GM23338 (cell line): ENCODE results near the gene DNLZ. TPM values are rescaled to one million over a fixed set of nuclear protein-coding genes. Genes with fewer than 3 reads are reported as not detected.

Source experiments
- ATAC-seq: fragments of 200-7000 bp; cut with Tn5 transposase; 3 replicates; pipeline ENCODE4 v1.9.1; 2020
- DNase-seq: peaks from one replicate; pipeline ENCODE4 v3.0.0-alpha.2; 2015; ENCODE audit warnings: low spot score
- H2AFZ ChIP-seq: fragments of 200-600 bp; sonication (generic); 2 replicates; pipeline ENCODE4 v1.8.0; 2016; ENCODE audit warnings: antibody characterized with exemption, mild to moderate bottlenecking, moderate library complexity
- H3F3A ChIP-seq: fragments of 200-600 bp; sonication (generic); replicated peaks from 2 replicates; pipeline ENCODE4 v1.8.0; 2017; ENCODE audit warnings: antibody characterized with exemption, mixed run types, low read depth
- H3K27ac ChIP-seq: fragments of 200-600 bp; sonication (generic); 2 replicates; pipeline ENCODE4 v1.6.1; 2016; ENCODE audit warnings: low read depth
- H3K27me3 ChIP-seq: fragments of 200-600 bp; sonication (generic); 2 replicates; pipeline ENCODE4 v1.8.0; 2016; ENCODE audit warnings: mild to moderate bottlenecking, mixed run types, moderate library complexity; ENCODE audit not compliant: insufficient read depth
- H3K36me3 ChIP-seq: fragments of 200-600 bp; sonication (generic); 2 replicates; pipeline ENCODE4 v1.8.0; 2016; ENCODE audit warnings: mild to moderate bottlenecking; ENCODE audit not compliant: insufficient read depth
- H3K4me1 ChIP-seq: fragments of 200-600 bp; sonication (generic); 2 replicates; pipeline ENCODE4 v1.8.0; 2016; ENCODE audit warnings: mild to moderate bottlenecking, moderate library complexity; ENCODE audit not compliant: insufficient read depth
- H3K4me2 ChIP-seq: fragments of 200-600 bp; sonication (generic); 2 replicates; pipeline ENCODE4 v1.7.1; 2017; ENCODE audit warnings: mixed run types
- H3K4me3 ChIP-seq: fragments of 200-600 bp; sonication (generic); 2 replicates; pipeline ENCODE4 v1.6.1; 2016; ENCODE audit warnings: mixed run types
- H3K79me2 ChIP-seq: fragments of 200-600 bp; sonication (generic); replicated peaks from 2 replicates; pipeline ENCODE4 v1.8.0; 2017; ENCODE audit warnings: mild to moderate bottlenecking; ENCODE audit not compliant: insufficient read depth
- H3K9me2 ChIP-seq: fragments of 200-600 bp; sonication (generic); 2 replicates; pipeline ENCODE4 v1.8.0; 2017; ENCODE audit not compliant: insufficient read depth
- H4K20me1 ChIP-seq: fragments of 200-600 bp; sonication (generic); replicated peaks from 2 replicates; pipeline ENCODE4 v1.8.0; 2017; ENCODE audit warnings: mild to moderate bottlenecking; ENCODE audit not compliant: insufficient read depth
- H3K27ac Mint-ChIP-seq: 2 replicates; pipeline ENCODE4 v1.8.0; 2020; ENCODE audit warnings: inconsistent platforms, mild to moderate bottlenecking, moderate library complexity, mixed read lengths
- H3K27me3 Mint-ChIP-seq: 3 replicates; pipeline ENCODE4 v1.8.0; 2022; ENCODE audit warnings: low read depth, mild to moderate bottlenecking, moderate library complexity, mixed read lengths, inconsistent platforms; ENCODE audit not compliant: insufficient read depth, poor library complexity
- H3K36me3 Mint-ChIP-seq: 3 replicates; pipeline ENCODE4 v1.8.0; 2021; ENCODE audit warnings: low read depth, mild to moderate bottlenecking, inconsistent platforms, moderate library complexity, mixed read lengths
- H3K4me1 Mint-ChIP-seq: 3 replicates; pipeline ENCODE4 v1.8.0; 2020; ENCODE audit warnings: mild to moderate bottlenecking, inconsistent platforms, mixed read lengths
- H3K4me3 Mint-ChIP-seq: 3 replicates; pipeline ENCODE4 v1.8.0; 2021; ENCODE audit warnings: moderate library complexity, mild to moderate bottlenecking, inconsistent platforms, mixed read lengths
- H3K9me3 Mint-ChIP-seq: 3 replicates; pipeline ENCODE4 v1.8.0; 2020; ENCODE audit warnings: moderate library complexity, mild to moderate bottlenecking, inconsistent platforms, mixed read lengths
- EZH2 ChIP-seq: fragments of 200-600 bp; sonication (generic); IDR thresholded peaks from one replicate; pipeline ENCODE4 v1.8.0; 2017; ENCODE audit warnings: antibody characterized with exemption, mild to moderate bottlenecking, low read depth; ENCODE audit not compliant: unreplicated experiment
- EZH2phosphoT487 ChIP-seq: fragments of 200-600 bp; sonication (generic); IDR thresholded peaks from one replicate; pipeline ENCODE4 v1.8.1; 2018; ENCODE audit warnings: antibody characterized with exemption; ENCODE audit not compliant: unreplicated experiment
- JUNB ChIP-seq: IDR thresholded peaks from one replicate; pipeline ENCODE4 v1.6.1; 2016; ENCODE audit warnings: antibody characterized with exemption; ENCODE audit not compliant: unreplicated experiment
- POLR2AphosphoS5 ChIP-seq: IDR thresholded peaks from 2 replicates; pipeline ENCODE4 v1.6.1; 2016; ENCODE audit warnings: antibody characterized with exemption, low read depth
- REST ChIP-seq: IDR thresholded peaks from one replicate; pipeline ENCODE4 v1.6.1; 2018; ENCODE audit warnings: antibody characterized with exemption; ENCODE audit not compliant: unreplicated experiment
- STAT1 ChIP-seq: IDR thresholded peaks from one replicate; pipeline ENCODE4 v1.6.1; 2016; ENCODE audit warnings: antibody characterized with exemption; ENCODE audit not compliant: unreplicated experiment
- ZNF331 ChIP-seq: fragments of 250-450 bp; sonication (Bioruptor Pico); IDR thresholded peaks from 2 replicates; pipeline ENCODE4 v1.5.0; 2020; ENCODE audit warnings: low read depth, mild to moderate bottlenecking, moderate library complexity
- polyA plus RNA-seq: library from polyadenylated mRNA; unstranded; fragments of >200 nt; fragmentation: Nextera tagmentation; extraction: Ambion mirVana; gene quantifications from 2 replicates; pipeline ENCODE4 v1.2.1, GENCODE V29; 2016
- total RNA-seq: library from RNA; depleted of rRNA; stranded (reverse); fragments of >200 nt; shearing (Covaris generic); gene quantifications from 2 replicates; pipeline ENCODE4 v1.2.3, GENCODE V29; 2014
- TF ChIP-seq, protein P1 (sequence below), 2 experiments: fragments of 200-600 bp in 1 of 2; sonication (generic) in 1 of 2; conservative IDR thresholded peaks; 2 replicates each; pipeline versions ENCODE4 v1.5.1 to v1.6.1; 2016 to 2017; ENCODE audit warnings: antibody characterized with exemption in 2 of 2, low read depth in 2 of 2, mild to moderate bottlenecking in 2 of 2, moderate library complexity in 1 of 2
- TF ChIP-seq, protein P2 (sequence below): IDR thresholded peaks from 2 replicates; pipeline ENCODE4 v1.6.1; 2016; ENCODE audit warnings: antibody characterized with exemption

DNLZ gene
- total and polyA plus RNA-seq, 2 experiments from 2014 or later, result 33.4 to 53.9 TPM

- TF ChIP-seq, protein P1, sequence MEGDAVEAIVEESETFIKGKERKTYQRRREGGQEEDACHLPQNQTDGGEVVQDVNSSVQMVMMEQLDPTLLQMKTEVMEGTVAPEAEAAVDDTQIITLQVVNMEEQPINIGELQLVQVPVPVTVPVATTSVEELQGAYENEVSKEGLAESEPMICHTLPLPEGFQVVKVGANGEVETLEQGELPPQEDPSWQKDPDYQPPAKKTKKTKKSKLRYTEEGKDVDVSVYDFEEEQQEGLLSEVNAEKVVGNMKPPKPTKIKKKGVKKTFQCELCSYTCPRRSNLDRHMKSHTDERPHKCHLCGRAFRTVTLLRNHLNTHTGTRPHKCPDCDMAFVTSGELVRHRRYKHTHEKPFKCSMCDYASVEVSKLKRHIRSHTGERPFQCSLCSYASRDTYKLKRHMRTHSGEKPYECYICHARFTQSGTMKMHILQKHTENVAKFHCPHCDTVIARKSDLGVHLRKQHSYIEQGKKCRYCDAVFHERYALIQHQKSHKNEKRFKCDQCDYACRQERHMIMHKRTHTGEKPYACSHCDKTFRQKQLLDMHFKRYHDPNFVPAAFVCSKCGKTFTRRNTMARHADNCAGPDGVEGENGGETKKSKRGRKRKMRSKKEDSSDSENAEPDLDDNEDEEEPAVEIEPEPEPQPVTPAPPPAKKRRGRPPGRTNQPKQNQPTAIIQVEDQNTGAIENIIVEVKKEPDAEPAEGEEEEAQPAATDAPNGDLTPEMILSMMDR (conservative IDR thresholded peaks at IDR 0.05; ENCODE audit: low read depth in 2 of 2), result no peak
- no peak for TF ChIP-seq POLR2AphosphoS5
- no peak for TF ChIP-seq REST
- no peak for TF ChIP-seq ZNF331 (CRISPR knock-in tag)
- TF ChIP-seq JUNB, result no peak
- no peak for TF ChIP-seq STAT1
Observed at GRCh38 chr9:136353757-136354488, 9.6 kb downstream of the DNLZ start (continued).

DNA sequence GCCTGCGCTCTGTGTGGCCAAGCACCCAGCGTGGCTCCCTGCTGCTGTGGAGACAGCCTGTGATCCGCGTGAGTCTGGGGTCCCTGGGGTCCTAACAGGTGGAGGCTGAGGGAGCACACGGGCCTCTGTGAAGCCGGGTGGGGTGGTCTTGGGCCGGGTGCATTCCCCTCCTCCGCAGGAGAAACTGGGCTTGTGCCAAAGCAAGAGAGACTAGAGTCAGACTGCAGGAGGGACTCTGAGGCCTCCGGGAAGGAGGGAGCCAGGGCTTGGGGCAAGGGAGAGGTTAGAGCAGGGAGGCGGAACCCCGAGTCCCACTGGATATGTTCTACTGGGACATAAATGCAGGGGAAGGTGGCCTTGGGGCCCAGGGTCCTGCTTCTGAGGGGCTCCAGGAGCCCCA lies 10.5 kb downstream of the DNLZ start:
- Mint-ChIP-seq H3K27ac (no peak overlapping the region), H3K36me3 (no peaks in the 10 kb centered on the region), H3K9me3 (no peaks in the 10 kb centered on the region), H3K27me3 (peaks cover 12% of the 10 kb centered on the region), H3K4me3 (no peak overlapping the region), H3K4me1 (no peaks in the 10 kb centered on the region)
- TF ChIP-seq, protein P2, sequence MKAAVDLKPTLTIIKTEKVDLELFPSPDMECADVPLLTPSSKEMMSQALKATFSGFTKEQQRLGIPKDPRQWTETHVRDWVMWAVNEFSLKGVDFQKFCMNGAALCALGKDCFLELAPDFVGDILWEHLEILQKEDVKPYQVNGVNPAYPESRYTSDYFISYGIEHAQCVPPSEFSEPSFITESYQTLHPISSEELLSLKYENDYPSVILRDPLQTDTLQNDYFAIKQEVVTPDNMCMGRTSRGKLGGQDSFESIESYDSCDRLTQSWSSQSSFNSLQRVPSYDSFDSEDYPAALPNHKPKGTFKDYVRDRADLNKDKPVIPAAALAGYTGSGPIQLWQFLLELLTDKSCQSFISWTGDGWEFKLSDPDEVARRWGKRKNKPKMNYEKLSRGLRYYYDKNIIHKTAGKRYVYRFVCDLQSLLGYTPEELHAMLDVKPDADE, result no peak
- TF ChIP-seq, protein P1 (conservative IDR thresholded peaks at IDR 0.05; ENCODE audit: low read depth in 2 of 2), result no peak
- TF ChIP-seq REST (no peak), ZNF331 (CRISPR knock-in tag) (no peak), POLR2AphosphoS5 (no peak), EZH2phosphoT487 (no peak), EZH2 (no peak)
- Histone ChIP-seq H3K4me2 (no peak overlapping the region), H3K4me3 (no peak overlapping the region), H3K9me2 (no peaks in the 10 kb centered on the region), H3K79me2 (no peaks in the 10 kb centered on the region), H3K27me3 (no peaks in the 10 kb centered on the region), H3F3A (no peaks in the 10 kb centered on the region), H3K36me3 (no peaks in the 10 kb centered on the region), H4K20me1 (no peaks in the 10 kb centered on the region), H2AFZ (no peak overlapping the region), H3K27ac (no peak overlapping the region), H3K4me1 (no peaks in the 10 kb centered on the region)
- ATAC-seq, result no peak
- no peak for DNase-seq
